ENCODE measurements around the gene CCDC40. TPM values are rescaled to one million over a fixed set of nuclear protein-coding genes. Genes with fewer than 3 reads are reported as not detected.

Gene CCDC40
- total RNA-seq, 1 experiment from 2014 or later: 9.9 TPM

DNA sequence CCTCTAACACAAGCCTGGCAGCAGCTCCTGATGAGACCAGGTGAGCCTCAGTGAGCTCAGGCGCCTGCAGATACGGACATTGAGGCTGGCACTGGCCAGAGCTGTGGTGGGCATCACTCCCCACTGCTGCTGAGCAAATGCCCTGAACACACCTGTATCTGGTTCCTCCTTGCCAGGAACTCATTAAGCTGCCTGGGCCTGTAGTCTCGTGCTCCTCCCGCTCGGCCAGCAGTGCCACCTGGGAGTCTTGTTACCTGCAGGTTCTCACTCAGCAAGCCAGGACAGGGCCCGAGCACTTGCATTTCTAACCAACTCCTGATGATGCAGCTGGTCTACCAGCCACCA lies 97.2 kb downstream of the CCDC40 start:
- peaks cover 53% of the 10 kb centered on the region for H3K36me3 Mint-ChIP-seq (ENCODE audit: insufficient read depth, unreplicated experiment)
- DNase-seq: no peak
- H3K27ac Mint-ChIP-seq (ENCODE audit: unreplicated experiment): peak overlapping the region; percentile 12
- no TSS peak for BruUV-seq (replicated peaks)
- peaks cover 6% of the 10 kb centered on the region for H3K27me3 Mint-ChIP-seq (ENCODE audit: unreplicated experiment)
- intact Hi-C loops (cut with micrococcal nuclease; ENCODE audit: unreplicated experiment): no loop called here
- H3K4me1 Mint-ChIP-seq (ENCODE audit: low read depth, unreplicated experiment): peaks cover 8% of the 10 kb centered on the region
- CTCF ChIA-PET: no interaction called here
- H3K4me3 Mint-ChIP-seq (ENCODE audit: low read depth, unreplicated experiment): no peak overlapping the region
- TF ChIP-seq, protein P1, sequence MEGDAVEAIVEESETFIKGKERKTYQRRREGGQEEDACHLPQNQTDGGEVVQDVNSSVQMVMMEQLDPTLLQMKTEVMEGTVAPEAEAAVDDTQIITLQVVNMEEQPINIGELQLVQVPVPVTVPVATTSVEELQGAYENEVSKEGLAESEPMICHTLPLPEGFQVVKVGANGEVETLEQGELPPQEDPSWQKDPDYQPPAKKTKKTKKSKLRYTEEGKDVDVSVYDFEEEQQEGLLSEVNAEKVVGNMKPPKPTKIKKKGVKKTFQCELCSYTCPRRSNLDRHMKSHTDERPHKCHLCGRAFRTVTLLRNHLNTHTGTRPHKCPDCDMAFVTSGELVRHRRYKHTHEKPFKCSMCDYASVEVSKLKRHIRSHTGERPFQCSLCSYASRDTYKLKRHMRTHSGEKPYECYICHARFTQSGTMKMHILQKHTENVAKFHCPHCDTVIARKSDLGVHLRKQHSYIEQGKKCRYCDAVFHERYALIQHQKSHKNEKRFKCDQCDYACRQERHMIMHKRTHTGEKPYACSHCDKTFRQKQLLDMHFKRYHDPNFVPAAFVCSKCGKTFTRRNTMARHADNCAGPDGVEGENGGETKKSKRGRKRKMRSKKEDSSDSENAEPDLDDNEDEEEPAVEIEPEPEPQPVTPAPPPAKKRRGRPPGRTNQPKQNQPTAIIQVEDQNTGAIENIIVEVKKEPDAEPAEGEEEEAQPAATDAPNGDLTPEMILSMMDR (IDR thresholded peaks at IDR 0.05; ENCODE audit: unreplicated experiment): no peak
- H3K9me3 Mint-ChIP-seq (ENCODE audit: low read depth, unreplicated experiment): no peaks in the 10 kb centered on the region

DNA sequence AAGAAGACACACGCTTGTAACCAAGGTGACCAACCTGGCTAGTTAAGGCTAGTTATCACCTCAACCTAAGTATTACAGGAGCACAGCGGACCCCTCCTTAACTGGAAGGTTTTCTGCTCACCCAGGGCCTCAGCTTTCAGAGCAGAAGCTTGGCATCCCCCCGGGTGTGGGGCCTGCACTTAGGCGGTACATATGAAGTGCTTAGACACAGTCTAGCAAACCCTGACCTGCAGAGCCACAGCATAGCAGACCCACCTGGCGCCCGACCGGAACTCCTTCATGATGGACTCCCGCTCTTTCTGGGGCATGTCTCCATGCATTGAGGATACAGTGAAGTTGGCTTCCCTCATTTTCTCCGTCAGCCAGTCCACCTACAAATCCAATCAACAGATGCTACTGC lies 100.7 kb downstream of the CCDC40 start:
- CTCF ChIA-PET: no interaction called here
- intact Hi-C loops (cut with micrococcal nuclease; ENCODE audit: unreplicated experiment): no loop called here
- no peaks in the 10 kb centered on the region for H3K9me3 Mint-ChIP-seq (ENCODE audit: low read depth, unreplicated experiment)
- H3K27me3 Mint-ChIP-seq (ENCODE audit: unreplicated experiment): no peaks in the 10 kb centered on the region
- no TSS peak for BruUV-seq (replicated peaks)
- H3K4me3 Mint-ChIP-seq (ENCODE audit: low read depth, unreplicated experiment): no peak overlapping the region
- DNase-seq: no peak
- TF ChIP-seq, protein P1 (IDR thresholded peaks at IDR 0.05; ENCODE audit: unreplicated experiment): no peak
- peaks cover 84% of the 10 kb centered on the region for H3K36me3 Mint-ChIP-seq (ENCODE audit: insufficient read depth, unreplicated experiment)
- H3K27ac Mint-ChIP-seq (ENCODE audit: unreplicated experiment): no peak overlapping the region
- H3K4me1 Mint-ChIP-seq (ENCODE audit: low read depth, unreplicated experiment): no peaks in the 10 kb centered on the region

DNA sequence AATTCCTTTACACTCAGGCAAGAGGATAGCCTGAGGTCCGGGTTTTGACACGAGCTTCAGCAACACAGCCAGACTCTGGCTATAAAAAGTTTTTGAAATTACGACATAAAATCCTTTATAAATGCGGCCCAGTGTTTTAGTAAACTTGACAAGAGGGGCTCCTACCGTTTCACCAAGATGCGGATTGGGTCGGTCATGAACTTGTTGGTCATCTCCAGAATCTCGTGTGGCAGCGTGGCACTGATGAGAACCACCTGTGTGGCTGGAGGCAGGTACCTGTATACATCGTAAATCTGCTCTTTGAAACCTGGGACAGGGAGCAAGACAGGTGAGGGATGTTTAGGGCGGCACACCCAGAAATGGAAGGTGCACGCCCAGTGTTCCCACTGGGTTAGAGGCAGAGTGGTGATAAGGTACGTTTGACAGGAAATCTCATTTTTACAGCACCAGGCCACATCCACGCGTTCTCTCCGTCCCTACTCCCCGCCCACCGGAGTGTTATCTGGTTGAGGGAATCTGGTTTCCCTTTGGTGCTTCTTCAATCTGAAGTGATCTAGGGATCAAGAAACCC lies 102.5 kb downstream of the CCDC40 start:
- intact Hi-C loops (cut with micrococcal nuclease; ENCODE audit: unreplicated experiment): no loop called here

DNA sequence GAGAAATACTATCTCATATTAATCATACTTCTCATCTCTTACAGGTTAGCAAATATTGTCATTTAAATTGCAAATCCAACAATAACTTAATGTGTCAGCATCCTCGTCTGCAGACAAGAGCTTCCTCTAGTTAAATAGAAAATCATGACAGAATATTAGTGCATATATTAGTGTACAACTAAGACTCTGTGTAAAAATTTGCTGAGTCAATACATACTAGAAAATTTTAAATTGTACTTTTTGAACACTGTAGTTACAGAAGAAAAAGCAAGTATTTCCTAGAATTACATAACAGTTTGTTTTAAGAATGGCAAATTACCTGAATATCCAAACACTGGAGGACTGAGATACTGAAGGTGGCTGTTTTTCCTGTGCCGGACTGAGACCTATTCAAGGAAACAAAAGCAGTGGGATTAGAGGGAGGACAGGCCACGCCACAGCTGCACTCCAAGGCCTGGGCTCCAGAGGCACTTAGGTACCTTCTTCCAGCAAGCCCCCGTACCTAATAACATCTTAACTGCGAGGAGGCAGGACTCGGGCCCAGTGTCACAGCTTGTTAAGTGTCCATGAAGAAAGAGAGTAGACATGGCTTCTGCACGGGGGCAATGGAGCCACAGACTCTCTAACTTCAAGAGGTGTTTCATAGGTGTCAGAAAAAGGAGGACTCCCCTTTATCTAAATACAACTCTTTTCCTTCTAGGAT lies 105.2 kb downstream of the CCDC40 start:
- CTCF ChIA-PET: no interaction called here
- Mint-ChIP-seq H3K27ac (ENCODE audit: unreplicated experiment) (no peak overlapping the region), H3K36me3 (ENCODE audit: insufficient read depth, unreplicated experiment) (peaks cover 70% of the 10 kb centered on the region), H3K4me3 (ENCODE audit: low read depth, unreplicated experiment) (no peak overlapping the region), H3K9me3 (ENCODE audit: low read depth, unreplicated experiment) (no peaks in the 10 kb centered on the region), H3K27me3 (ENCODE audit: unreplicated experiment) (no peaks in the 10 kb centered on the region), H3K4me1 (ENCODE audit: low read depth, unreplicated experiment) (peaks cover 12% of the 10 kb centered on the region)
- TF ChIP-seq, protein P1 (IDR thresholded peaks at IDR 0.05; ENCODE audit: unreplicated experiment): no peak
- intact Hi-C loops (cut with micrococcal nuclease; ENCODE audit: unreplicated experiment): no loop called here
- DNase-seq: no peak
- no TSS peak for BruUV-seq (replicated peaks)

More for the DNA sequence above, 102.5 kb downstream of the CCDC40 start:
- no TSS peak for BruUV-seq (replicated peaks)
- no peaks in the 10 kb centered on the region for H3K27me3 Mint-ChIP-seq (ENCODE audit: unreplicated experiment)
- CTCF ChIA-PET: no interaction called here
- H3K27ac Mint-ChIP-seq (ENCODE audit: unreplicated experiment): no peak overlapping the region
- peaks cover 84% of the 10 kb centered on the region for H3K36me3 Mint-ChIP-seq (ENCODE audit: insufficient read depth, unreplicated experiment)
- TF ChIP-seq, protein P1 (IDR thresholded peaks at IDR 0.05; ENCODE audit: unreplicated experiment): no peak
- no peak overlapping the region for H3K4me3 Mint-ChIP-seq (ENCODE audit: low read depth, unreplicated experiment)
- DNase-seq: no peak
- H3K9me3 Mint-ChIP-seq (ENCODE audit: low read depth, unreplicated experiment): no peaks in the 10 kb centered on the region
- H3K4me1 Mint-ChIP-seq (ENCODE audit: low read depth, unreplicated experiment): no peaks in the 10 kb centered on the region

All from Calu3 (cell line).